NCI-H446 (cell line): ENCODE results near the gene TLR6.
"Not testable (repeated sequence)": the region's sequence is repeated elsewhere in the genome, so short reads cannot be mapped to it uniquely, and the experiment has no call there.

Experiments used
- DNase-seq, 2 experiments: peaks; one replicate each; lab custom pipeline; 2025; lab: John Stamatoyannopoulos, UW

Gene TLR6

DNA sequence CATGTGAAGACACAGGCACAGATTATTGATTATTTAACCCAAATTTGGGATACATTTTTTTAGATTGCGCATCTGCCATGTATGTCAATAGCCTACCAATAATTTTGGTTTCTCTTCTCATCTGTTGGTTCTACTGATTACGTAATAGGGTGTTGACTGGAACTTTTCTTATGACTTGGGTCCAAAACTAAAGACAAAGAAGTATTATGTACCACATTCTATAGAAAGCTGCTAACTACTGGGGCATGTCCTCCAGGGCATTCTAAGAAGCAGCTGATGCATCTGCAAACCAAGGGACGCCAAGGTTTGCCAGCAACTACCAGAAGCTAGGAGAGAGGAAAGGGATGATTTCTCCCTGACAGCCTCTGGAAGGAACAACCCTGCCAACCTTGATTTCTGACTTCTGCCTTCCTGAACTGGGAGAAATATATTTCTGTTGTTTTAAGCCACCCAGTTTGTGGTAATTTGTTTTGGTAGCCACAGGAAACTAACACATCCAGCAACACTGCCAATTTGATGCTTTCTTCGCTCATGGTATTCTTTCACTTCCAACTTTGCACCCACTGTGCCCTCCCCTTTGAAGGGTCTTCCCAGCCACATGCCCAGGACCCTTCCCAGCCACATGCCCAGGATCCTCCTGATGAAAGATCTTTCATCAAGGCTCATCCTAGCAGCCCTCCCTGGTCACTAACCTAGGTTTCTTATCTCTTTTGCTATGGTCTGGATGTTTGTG lies 36.1 kb downstream of the TLR6 start:
- no peak for DNase-seq

DNA sequence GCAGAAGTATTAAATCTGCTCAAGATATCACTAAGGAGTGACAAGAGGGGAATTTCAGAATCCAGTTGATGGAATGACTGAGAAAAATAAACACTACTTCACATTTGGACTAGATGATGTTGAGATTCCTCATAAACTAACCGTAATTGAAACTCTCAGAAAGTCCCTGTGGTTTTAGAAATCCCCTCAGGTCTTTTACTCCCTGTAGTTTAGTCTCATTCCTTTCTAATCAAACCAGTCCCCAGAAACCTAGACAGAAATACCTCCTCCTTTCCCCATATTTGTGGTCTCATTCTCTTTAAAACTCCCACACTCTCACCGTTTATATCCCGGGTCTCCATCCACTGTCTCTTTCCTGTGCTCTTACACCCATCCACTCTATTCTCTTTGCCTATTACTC lies 37.0 kb downstream of the TLR6 start:
- no peak for DNase-seq

DNA sequence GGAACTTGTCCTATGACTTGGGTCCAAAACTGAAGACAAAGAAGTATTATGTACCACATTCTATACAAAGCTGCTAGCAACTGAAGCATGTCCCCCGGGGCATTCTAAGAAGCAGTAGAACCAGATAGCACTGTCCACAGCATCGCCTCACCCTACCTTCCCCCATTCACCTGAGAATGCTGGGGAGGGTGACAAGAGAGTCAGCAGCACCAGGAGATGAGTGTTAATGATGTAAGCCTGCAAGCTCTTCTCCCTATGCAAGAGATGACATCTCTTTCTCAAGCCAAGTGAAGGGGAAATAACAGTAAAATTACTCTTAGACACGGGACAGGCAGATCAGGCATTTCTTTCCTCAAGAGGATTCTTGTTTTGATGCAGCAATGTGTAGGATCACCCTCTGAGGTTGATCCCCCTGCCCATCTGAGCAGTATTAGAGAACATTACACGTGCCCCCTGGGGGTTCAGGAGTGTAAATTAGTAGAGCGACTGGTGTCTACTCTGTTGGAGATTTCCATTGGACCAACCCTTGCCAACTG lies 38.1 kb downstream of the TLR6 start:
- DNase-seq = no peak

DNA sequence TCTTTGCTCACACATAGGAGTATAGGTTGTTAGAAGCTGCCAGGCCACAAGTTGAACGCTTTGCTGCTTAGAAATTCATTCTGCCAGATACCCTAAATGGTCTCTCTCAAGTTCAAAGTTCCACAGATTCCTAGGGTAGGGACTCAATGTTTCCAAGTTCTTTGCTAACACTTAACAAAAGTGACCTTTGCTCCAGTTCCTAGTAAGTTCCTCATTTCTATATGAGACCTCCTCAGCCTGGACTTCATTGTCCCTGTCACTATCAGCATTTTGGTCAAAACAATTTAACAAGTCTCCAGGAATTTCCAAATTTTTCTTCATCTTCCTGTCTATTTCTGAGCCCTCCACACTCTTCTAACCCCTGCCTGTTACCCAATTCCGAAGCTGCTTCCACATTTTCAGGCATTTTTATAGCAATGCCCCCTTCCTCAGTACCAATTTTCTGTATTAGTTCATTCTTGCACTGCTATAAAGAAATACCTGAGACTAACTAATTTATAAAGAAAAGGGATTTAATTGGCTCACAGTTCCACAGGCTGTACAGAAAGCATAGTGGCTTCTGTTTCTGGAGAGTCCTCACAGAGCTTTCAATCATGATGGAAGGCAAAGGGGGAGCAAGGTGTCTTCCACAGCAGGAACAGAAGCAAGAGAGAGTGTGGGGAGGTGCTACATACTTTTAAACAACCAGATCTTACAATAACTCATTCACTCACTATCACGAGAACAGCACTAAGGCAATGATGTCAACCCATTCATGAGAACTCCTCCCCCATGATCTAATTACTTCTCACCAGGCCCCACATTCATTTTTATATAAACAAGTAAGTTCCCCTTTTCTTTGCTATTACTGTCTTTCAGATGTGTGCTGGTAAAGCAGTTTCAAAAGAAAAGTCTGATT lies 40.5 kb downstream of the TLR6 start:
- DNase-seq = no peak

DNA sequence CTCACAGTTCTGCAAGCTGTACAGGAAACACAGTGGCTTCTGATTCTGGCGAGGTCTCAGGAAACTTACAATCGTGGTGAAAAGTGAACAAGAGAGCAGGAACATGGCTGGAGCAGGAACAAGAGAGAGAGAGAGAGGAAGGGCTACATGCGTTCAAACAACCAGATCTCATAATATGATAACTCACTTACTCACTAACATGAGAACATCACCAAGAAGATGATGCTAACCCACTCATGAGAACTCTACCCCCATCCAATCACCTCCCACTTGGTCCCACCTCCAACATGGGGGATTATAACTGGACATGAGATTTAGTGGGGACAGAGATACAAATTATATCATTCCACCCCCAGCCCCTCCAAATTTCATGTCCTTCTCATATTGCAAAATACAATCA lies 42.2 kb downstream of the TLR6 start:
- DNase-seq = no peak

DNA sequence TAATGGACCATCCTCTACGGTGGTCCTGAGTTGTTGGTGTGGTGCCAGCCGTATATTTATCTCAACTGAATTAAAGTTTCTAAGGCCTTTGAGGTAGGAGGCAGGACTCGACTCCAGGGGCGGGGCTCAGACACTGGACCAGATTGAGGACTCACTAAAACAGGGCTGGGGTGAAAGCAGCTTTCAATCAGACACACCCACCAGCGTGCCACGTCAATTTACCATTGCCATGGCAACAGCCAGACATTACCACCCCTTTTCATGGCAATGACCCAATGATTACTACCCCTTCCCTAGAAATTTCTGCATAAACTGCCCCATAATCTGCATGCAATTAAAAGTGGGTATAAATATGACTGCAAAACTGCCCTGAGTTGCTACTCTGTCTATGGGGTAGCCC lies 45.3 kb downstream of the TLR6 start:
- no peak for DNase-seq

DNA sequence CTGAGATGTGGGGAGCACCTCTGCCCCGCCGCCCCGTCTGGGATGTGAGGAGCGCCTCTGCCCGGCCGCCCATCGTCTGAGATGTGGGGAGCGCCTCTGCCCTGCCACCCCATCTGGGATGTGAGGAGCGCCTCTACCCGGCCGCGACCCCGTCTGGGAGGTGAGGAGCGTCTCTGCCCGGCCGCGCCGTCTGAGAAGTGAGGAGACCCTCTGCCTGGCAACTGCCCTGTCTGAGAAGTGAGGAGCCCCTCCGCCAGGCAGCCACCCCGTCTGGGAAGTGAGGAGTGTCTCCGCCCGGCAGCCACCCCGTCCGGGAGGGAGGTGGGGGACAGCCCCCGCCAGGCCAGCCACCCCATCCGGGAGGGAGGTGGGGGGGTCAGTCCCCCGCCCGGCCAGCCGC lies 49.2 kb downstream of the TLR6 start:
- DNase-seq = not testable (repeated sequence)

DNA sequence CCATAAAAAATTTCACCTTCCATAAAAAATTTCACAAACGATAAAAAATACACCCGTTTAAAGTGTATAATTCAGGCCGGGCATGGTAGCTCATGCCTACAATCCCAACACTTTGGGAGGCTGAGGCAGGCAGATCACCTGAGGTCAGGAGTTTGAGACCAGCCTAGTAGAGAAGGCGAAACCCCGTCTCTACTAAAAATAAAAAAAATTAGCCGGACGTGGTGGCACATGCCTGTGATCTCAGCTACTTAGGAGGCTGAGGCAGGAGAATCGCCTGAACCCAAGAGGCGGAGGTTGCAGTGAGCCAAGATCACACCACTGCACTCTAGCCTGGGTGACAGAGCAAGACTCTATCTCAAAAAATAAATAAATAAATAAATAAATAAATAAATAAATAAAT lies 50.4 kb downstream of the TLR6 start:
- DNase-seq = not testable (repeated sequence)

DNA sequence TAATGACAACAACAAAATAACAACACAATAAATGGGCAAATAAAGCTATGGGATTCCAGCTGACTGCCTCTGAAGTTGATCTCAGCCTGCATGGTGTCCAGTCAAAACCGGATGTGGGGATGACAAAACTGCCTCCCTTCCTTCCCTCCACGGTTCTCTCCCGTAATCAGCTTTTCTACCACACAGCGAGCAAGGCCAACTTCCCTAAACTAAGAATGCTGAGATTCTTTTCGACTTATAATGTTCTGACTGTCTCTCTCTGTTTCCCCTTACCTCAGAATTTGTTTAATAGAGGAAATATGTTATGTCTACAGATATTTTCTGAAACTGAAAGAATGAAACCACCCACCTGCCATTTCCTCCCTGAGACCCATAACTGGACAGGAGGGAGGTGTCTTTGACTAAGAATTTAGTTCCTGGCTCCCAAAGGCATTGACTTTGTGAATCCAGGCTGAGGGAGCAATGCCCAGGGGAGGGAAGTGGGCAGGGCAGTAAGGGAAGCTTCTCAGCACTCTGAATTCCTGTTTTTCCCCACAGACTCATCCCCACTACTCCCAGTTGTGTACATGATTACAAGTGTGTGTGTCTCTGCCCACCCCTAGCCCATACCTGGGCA lies 51.0 kb downstream of the TLR6 start:
- no peak for DNase-seq

DNA sequence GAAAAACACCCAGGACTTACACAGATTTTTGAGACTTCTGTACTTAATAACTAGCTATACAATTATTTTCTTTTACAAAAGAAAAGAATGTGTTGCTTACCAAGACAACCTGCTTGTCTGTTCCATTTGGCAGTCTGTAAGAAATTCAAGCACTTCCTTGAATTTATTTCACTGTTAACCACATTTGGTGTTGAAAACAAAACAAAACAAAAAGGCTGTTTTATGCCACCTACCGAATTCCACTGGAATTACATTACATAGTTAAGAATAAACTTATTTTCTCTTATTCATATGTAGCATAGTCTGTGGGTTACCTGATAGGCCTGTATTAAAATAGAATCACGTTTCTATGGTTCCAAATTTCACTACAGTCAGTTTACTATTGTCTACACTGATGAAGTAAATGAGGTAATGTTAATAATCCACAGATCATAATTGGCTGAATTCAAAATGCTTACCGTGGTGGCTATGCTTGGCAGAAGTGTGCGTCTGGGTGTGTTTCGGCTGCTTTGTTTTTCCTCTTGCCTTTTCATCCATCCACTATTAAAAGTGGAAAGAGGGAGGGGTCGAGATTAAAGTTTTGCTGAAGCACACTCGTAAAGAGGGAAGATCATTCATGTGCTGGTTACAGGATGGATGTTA lies 51.8 kb downstream of the TLR6 start, which contains the start of gene TLR1:
Gene TLR1, minus strand, starts transcription at position 138 of the 642 bp plus-strand sequence. CDS start 5,960 bp downstream, outside the sequence.
- peak in 1 of 2 experiments; percentile 1 for DNase-seq

DNA sequence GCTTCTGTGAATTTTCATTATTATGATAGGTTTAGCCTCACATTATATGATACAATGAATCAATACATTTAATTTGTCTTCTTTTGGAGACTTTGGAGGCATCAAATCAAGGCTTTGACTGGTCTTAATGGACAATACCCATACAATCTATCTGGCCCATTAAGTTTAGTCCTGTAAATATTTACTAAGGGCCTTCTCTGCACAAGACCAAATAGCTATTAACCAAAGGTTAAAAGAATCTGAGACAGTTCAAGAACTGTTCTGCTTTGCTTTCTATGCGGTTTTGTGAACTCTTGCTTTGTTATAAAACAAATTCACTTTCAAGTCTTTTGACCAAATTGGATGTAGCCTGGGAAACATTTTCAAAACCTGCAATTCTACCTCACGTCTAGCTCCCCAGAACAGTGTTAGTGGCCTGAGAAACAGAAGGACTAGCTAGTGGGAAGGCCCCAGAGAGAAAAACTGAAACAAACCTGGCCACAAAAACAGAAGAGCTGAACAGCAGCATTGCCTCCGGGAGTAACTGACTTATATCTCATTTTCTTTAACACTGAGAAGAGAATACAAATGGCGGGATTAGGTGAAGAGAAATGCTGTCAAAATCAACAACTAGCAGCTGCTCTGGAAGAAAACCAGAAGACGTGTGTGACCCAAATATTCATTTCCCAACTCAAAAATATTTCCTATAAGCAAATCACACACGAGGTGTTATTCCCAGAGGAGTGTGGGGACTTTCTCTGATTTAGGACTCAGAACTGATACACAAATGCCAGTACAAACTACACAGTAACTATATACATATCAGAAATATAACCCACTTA lies 52.6 kb downstream of the TLR6 start:
- no peak for DNase-seq

DNA sequence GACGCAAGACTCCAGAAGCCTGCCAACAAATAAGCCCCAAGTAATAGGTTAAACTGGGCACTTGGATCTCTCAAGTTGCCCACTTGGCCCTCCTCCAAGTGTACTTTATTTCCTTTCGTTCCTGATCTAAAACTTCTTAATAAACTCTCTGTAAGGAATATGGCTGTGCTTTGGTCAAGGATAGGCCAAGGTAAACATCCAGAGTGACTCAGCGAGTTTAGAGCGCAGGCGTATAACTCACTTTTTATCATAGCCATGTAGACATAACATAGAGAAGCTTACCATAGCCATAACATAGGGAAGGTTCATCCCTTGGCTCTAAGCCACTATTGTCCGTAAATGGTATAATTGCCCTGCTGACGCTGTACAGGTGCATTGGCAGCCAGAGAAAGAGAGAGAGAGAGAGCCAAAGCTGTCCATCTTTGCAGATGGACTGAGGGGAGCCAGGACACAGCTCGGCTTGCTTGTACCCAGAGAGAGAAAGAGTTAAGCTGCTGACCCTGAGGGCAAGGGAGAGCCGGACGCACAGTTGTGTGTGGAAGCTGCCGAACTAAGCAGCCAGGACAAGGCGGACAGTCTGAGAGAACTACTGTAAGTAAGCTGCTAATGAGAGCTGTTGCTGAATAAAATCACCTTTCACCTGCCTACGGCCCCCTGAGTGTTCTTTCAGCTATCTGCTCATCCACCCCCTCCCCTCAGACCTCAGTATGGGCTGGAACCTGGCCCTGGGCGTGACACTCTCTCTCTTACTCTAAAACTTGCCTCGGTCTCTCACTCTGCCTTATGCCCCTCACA lies 53.9 kb downstream of the TLR6 start:
- no peak for DNase-seq

DNA sequence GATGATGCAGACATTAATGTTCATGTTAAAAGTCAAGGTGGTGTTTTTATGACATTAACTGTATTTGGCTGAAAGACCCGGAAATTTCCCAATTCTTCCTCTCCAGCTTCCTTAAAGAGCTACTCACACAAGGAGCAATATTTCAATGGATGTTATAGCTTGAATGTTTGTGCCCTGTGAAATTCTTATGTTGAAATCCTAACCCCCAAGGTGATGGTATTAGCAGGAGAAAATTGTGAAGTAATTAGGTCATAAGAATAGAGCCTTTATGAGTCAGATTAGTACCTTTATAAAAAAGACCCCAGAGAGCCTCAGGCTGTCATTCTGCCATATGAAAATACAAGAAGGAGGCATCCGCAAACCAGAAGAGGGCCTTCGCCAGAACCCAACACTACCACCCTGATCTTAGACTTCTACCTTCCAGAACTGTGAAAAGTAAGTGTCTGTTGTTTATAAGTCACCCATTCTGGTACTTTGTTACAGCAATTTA lies 55.6 kb downstream of the TLR6 start:
- DNase-seq = no peak

DNA sequence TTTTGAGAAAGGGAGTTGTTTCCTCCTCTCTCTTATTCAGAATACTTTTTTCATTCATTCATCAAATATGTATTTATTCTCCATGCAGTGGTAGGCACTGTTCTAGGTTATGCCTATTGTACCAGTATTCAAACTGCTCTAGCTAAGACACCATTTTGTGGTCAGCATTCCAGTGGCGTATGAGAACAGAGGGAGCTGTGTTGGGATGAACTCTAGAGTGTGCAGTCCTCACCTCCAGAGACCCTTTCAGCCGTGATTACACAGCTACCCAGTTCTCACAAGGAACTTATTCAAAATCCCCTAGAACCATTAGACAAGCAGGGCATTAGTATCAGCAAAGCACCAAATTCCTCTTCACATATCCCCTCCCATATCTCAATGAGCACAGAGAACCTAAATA lies 56.3 kb downstream of the TLR6 start:
- DNase-seq = no peak

DNA sequence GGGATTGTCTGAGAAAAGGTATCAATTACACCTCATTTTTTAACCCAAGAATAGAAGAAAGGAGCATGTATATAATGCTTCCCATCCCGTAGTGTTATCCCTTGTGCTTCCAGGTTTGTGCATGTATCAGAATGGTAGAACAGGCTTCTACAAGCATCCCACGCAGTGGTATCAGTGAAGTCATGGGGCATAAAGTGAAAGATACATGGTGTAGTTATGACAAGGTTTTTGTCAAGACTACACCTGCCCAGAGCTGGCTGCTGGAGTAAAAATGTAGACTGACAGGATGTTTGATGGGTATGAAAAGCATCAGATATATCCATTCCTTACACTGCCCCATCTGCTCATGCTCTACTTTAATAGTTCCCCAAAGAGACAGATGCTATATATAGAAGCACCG lies 61.5 kb downstream of the TLR6 start:
- no peak for DNase-seq

DNA sequence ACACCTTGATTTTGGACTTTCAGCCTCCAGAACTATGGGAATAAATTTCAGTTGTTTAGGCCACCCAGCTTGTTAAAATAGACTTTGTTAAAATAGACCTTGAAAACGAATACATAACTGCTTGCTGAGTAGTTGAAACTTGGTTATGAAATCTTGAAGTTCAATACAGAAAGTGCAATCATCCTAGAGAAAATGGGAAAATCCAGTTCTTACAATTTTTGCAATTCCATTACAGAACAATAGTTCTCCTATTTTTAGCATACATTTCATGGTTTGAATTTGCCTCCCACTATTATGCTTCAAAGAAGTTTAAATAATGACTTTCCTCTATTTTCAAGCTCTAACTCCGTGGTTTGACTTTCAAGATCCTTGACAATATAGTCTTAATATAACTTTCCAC lies 62.6 kb downstream of the TLR6 start:
- DNase-seq = no peak

DNA sequence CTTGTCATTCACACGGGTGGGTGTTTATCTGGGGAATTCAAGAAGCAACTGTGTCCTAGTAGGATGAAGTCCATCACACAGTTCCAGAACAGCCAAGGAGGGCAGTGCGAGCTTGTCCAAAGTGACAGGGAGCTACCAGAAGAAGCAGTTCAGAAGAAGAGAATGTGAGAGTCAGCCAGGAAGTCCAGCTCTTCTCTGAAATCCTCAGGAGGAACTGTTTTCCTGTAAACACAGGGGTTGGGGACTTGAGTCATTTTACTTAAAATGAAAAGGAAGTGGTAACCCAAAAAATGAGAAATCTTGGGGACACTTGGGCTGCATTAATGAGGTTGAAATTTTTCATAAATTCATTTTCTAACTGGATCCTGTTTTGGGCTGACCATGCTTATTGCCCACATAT lies 65.6 kb downstream of the TLR6 start:
- no peak for DNase-seq

DNA sequence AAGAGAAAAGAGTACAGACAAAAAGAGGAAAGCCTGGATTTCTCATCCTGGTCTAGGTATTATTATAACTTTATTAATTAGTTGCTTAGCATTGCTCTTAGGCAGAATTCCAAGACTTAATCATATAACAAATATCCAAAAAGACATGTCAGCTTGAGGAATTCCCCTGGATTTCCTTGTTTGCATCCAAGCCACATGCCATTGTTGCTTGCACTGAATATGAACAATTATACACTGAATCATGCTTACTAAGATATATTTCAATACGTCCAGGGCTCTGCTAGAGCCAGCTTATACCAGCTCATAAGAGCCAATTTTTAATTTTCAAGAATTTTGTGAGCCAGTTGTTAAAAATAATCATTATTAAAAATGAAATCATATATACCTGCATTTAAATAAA lies 68.3 kb downstream of the TLR6 start:
- no peak for DNase-seq

DNA sequence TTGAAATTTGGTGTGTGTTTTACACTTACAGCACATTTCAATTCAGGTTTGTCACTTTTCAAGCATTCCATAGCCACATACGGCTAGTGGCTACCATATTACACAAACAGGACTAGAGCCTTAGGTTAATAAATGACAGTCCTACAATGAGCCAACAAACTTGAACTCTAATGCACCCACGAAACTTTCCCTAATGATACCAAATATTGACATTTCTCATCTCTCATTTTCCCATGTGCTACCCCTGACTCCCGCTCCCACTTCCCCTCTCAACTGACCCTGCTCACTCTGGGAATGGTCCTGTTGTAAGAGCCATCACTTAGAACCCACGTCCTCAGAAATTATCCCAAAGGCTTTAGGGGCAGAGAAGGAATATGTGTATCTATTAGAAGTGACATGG lies 68.9 kb downstream of the TLR6 start:
- DNase-seq = no peak

DNA sequence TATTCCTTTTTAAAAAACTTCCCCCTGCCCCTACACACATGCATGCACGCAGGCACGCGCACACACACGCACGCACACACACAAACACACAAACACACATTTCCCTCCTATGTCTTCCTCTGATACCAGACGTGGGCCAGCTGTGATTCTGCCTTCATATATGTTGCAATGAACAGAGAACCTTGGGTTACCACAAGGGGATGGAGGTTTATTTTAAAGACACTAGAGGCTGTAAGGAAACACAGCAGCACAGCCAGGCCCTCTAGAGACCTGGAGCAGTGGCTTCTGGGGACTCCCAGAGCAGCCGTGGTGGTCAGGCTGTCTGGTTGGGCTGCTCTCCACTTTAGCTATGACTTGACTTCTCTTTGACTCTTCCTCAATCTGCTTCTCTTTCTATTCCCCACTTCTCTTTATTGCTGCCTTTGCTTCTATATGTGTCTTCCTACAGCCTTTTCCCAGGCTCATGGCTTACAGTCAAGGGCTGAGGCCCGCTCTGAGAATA lies 70.7 kb downstream of the TLR6 start:
- no peak for DNase-seq
